CD4-positive, alpha-beta T cell treated with Interferon gamma for 1 hour (primary cell): Measurements from ENCODE around the gene PTH1R.

Source experiments
- DNase-seq: peaks from one replicate; pipeline ENCODE4 v3.0.0-alpha.2; 2020

PTH1R gene

GRCh38 chr3:46850468-46850779 lies 27.1 kb upstream of the PTH1R start:
- no peak for DNase-seq

DNA sequence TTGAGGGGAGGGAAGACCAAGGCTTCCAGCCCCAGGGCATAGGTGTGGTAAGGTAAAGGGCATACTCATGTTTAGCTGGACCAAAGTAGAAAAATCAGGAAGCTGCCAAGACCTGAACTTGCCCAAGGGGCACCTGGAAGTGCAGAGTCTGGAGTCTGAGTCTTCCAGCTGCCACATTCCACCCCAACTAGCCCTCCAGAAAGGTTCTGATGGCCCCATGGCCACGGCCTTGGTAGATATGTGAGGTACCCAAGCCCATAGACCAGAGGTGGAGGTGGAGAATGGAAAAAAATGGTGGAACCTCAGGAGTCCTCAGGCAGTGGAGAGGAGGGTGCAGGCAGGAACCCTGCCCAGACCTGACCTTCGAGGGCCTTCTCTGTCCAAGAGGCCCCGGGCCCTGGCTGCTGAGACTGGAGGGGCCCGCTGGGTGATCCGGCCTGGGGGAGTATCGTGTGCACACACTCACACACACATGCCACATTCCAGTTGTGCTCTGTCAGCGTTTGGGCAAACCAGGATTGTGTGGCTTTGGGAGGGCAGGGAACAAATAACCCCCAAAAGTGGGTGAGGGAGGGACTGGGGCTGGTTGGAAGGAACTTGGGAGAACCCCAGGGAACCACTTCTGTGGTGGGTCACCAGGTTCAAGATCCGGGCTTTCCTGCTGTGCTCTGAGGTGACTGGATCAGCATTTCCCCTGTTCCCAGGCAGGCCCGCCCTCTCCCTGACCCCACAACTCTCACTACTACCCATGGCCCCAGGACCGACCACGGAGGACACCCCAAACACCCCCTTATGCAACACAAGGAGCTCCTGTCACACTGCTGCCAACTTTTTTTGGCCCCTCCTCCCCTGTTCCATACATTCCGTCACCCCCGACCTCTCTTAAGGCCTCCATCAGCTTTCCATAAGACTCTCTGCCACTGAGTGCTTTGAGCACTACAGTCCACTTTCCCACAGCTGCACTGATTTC lies 25.9 kb upstream of the PTH1R start:
- DNase-seq: no peak

DNA sequence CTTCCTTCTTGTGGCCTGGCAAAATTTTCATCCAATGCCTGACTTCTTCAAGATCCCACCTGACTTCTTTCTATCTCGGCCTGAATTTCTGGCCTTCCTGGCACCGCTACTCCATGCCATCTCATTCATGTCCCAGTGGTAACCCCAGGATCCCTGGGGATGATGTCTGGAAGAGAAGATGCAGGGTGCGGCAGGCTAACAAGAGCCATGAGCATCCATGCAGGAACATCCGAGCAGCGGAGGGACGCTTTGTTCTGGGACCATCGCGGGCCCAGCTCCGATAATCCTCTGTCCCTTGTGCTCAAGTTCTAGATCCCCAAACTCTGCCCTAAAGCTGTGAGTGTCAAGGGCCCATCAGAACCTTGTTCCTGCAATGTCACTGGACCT lies 25.2 kb upstream of the PTH1R start:
- no peak for DNase-seq

DNA sequence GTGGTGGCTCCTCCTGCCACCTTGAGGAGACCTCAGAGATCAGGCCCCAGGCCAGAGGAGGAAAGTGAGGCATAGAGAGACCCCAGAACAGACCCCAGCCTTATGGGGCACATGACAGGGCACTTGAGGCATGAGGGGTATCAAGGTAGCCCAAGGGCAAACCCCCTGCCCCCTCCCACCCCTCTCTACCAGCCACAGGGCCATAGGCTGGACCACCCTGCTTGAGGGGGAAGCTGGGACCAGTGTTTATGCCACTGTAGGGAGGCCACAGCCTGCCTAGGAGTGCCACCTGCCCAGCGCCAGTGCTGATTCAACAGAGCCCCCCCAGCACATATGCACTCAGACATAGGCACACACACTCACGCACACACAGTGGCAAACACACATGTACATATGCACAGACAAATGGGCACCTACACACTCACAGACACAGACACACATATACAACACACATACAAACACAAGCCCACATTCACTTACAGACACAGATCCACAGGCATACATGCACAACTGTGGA lies 24.6 kb upstream of the PTH1R start:
- no peak for DNase-seq

DNA sequence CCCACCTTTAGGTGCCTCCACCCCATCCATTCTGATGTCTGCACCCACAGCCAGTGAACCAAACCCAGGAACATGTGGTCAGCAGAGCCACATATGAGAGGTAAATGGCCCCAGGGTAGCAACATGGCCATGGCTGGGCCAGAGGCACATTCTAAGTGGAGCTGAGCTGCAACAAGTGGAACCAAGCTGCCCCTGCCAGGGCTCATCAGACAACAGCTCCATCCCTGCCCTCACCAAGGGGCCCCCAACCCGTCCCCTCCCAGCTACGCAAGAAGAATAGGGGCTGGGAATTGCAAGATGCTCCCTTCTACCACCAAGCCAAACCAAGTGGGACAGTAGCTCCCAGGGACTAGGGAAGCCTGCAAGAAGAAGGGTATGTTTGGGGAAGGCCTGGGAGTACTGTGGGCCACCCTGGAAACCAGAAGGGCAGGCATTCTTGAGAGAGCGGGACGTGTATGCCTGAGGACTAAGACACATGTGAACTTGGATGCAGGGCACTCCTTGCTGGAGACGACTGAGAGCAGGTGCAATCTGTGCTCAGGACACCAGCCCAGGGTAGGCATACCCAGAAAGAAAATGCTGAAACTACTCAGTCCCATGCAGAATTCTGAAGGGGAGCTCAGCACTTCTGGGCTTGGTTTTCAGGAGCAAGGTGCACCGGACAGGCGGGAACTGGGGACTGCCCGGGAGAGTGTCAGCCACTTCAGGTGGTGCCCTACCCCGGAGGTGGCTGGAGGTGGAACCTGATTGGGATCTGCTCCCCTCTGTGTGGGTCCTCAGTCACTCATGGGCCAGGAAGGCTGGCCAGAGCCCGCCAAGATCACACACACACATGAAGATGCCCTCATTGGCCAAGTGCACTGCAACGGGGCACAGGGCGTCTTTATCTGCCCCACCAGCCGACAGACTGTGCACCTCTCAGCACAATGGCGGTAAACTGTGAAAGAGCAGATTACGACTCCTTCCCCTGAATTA lies 23.8 kb upstream of the PTH1R start:
- DNase-seq: no peak

GRCh38 chr3:46854555-46854991 lies 22.9 kb upstream of the PTH1R start:
- DNase-seq: no peak

GRCh38 chr3:46856576-46857471 lies 20.7 kb upstream of the PTH1R start:
- DNase-seq: no peak

DNA sequence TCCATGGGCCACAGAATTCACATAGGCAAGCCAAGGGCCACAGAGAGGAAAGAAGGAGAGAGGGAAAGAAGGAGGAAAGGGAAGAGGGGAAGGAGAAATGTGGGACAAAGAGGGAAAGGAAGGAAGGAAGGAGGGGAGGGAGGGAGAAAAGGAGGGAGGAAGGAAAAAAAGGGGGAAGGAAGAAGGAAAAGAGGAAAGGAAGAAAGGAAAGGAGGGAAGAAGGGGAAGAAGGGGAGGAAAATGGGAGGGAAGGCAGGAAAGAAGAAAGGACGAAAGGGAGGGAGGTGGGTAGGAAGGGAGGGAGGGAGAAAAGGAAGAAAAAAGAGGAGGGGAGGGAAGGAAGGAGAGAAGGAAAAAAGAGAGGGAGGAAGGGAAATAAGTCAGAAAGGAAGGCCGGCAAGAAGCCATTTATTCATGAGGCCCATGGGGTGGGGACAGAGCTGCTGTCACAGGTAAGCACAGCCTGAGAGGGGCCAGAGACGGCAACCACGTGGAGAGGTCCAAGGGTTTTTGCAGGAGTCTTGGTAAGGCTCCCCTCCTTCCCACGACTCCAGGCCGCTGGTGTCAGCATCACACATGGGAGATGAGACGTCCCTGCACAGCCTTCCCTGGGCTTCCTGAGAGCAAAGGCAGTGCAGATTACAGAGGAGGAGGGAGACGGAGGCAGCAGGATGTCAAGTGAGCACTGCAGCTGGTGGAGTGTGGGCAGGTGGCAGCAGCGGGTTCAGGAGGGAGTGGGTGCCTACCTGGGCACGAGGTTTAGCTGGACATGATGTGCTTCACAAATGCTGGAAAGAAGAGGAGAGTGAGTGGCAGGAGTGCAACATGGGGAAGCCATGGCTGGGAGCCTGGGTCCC lies 19.8 kb upstream of the PTH1R start:
- no peak for DNase-seq

DNA sequence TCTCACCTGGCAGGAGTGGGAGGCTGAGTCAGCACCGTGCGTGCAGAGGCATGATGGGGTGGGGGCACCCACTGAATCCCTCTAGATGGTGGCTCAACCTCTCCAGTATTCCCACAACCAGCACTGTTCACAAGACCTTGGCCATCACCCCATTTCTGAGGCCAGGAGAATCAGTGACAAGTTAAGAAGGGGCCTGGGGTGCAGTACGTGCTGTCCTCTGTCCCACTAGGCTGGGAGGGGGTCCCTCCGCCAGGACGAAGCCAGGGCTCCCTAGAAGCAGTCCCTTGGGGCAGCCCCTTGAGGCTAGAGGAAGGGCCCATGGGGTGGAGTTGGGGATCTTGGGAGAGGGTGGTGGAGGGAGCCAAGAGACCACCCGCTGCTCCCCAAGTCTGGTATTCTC lies 19.1 kb upstream of the PTH1R start:
- no peak for DNase-seq

GRCh38 chr3:46859001-46859710 lies 18.4 kb upstream of the PTH1R start:
- no peak for DNase-seq

DNA sequence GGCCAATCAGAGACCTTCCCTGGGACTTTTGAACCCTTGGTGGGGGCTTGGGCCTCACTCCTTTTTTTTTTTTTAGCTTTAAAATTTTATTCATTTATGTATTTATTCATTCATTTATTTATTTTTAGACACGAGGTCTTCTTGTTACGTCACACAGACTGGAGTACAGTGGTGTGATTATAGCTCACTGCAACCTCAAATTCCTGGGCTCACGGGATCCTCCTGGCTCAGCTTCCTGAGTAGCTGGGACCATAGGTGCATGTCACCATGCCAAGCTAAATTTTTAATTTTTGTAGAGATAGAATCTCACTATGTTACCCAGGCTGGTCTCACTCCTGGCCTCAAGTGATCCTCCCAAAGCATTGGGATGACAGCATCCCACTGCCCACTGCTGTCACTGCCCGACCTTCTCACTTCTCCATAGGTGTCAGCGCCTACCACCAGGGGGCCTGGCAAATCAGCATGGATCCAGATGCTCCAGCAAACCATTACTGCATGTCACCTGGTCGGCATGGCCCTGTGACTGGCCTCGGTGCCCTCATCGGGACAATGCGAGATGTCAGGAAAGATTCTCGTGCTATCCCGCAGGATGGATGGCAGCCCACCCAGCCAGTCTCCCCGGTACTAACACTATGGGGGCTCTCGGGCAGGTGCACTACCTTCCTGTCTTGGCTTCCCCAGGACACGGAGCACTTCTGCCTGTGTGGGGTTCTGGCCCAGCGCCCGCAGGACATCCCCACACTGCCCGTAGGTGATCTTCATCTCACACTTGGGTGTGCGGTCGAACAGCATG lies 17.3 kb upstream of the PTH1R start:
- no peak for DNase-seq

- DNase-seq: no peak
Measured at GRCh38 chr3:46860810-46861604, 16.5 kb upstream of the PTH1R start.

DNA sequence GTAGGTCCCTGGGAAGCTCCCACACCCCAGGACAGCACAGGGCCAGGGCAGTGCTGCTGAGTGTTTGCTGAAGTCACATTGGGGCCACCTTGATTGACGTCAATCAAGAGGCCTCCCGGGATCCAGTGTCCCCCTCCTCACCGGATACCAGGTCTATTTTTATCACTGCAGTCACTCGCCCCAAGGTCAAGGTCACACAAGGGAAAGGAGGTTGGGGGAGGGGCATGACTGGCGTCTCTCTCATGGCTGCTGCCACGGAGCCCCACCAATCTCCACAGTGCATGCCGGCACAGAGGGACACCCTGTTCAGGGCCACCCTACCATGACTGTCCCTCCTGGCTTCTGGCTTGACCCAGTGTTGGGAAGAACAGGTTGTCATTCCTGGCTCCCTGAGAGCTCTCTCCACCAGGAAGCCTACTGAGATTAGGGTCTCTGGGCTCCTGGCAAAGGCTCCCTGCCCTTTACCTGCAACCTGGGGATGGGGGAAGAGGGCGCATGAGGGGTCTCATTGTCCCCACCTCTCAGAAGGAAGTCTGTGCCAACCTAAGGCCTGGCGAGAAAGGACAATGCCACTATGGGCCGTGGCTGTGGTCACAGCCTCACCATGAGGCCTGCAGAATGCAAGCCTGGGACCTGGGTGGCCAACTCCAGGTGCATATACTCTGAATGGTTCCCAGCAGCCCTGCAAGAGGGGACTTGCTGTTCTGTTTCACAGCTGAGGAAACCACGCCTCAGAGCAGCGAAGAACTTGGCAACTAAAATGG lies 15.7 kb upstream of the PTH1R start:
- no peak for DNase-seq

- no peak for DNase-seq
Measured at GRCh38 chr3:46862369-46863025, 15.0 kb upstream of the PTH1R start.

- DNase-seq: no peak
Measured at GRCh38 chr3:46863261-46863782, 14.2 kb upstream of the PTH1R start, which contains the start of gene MYL3. Gene MYL3, minus strand, starts transcription at chr3:46863444. Its CDS starts 54 bp downstream, at chr3:46863390.

DNA sequence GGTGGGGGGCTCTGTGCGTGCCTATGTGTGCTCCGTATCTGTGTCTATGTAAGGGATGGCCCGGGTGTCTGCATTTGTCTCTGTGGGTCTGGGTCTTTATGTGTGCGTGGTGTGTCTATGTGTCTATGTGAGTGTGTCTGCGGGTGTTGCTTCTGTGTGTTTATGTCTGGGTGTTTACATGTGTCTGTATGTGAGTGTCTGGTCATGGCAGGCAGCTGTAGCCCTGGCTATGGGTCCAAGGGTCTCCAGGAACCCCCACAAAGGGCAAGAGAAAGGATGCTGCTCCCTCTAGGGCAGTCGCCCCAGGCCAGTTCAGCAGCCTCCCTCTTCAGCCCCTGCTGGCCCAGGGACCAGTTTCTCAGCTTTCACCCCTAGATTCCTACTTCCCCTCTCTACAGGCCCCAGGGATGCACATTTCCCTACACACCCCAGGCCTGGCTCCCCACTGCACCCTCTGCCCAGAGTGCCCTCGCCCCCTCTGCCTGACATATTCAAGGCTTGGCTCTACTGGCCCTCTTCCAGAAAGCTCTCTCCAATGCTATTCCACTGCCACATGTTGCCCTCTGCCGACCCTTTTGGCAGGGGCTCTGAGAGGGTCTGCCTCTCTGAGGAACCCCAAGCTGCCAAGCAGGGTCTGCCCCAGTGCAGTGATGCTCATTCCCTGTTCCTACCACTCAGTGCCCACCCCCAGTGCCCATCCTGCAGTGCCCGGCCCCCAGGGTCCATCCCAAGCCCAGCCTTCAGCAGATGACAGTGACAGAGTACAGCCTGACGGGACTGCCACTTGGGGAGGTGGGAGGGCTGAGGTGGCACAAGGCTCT lies 13.2 kb upstream of the PTH1R start:
- no peak for DNase-seq
